Hepatocyte (in vitro differentiated cells): Measurements from ENCODE around the gene GRID1.

ENCODE experiments used
- CTCF ChIP-seq: fragments of 200-600 bp; sonication (generic); IDR thresholded peaks from 2 replicates; pipeline ENCODE4 v1.5.1; 2016; ENCODE audit warnings: antibody characterized with exemption, mild to moderate bottlenecking; ENCODE audit not compliant: poor library complexity
- EZH2 ChIP-seq: fragments of 200-600 bp; sonication (generic); IDR thresholded peaks from 2 replicates; pipeline ENCODE4 v1.6.1; 2016; ENCODE audit warnings: antibody characterized with exemption, mild to moderate bottlenecking, borderline replicate concordance

- peak; percentile 77 for TF ChIP-seq EZH2
- TF ChIP-seq CTCF: peak; percentile 75
Observed at GRCh38 chr10:86363184-86363832, 3.3 kb downstream of the GRID1 start.
